Measurements from ENCODE around the gene CFAP61.

CFAP61 gene

DNA sequence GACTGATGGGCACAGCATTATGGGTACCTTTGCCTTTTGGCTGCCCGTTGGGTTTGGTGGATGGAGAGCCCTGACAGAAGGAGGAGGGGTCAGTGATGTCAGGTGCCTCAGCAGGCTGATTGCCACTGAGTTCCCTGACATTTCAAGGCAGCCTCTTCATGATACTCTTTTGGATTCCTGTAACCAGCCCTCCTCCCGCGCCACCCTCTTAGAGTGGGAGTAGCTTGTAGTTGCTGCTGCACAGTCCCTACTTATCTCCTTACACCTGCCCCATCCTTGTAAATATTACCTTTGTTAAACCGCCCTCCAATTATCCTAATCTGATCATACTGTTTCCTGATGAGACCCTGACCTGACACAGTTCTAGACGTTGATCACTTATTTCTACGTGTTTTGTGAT lies 140.0 kb downstream of the CFAP61 start:
- Mint-ChIP-seq H3K9me3 (no peaks in the 10 kb centered on the region), H3K27ac (no peak overlapping the region), H3K4me3 (no peak overlapping the region), H3K36me3 (no peaks in the 10 kb centered on the region), H3K4me1 (no peaks in the 10 kb centered on the region), H3K27me3 (no peaks in the 10 kb centered on the region)
- CTCF ChIA-PET: no interaction called here
- no peak for DNase-seq

- CTCF ChIA-PET: no interaction called here
- no peaks in the 10 kb centered on the region for H3K9me3 Mint-ChIP-seq
- no peak for DNase-seq
- no peak overlapping the region for H3K4me3 Mint-ChIP-seq
- no peaks in the 10 kb centered on the region for H3K36me3 Mint-ChIP-seq
- H3K27me3 Mint-ChIP-seq: no peaks in the 10 kb centered on the region
- H3K4me1 Mint-ChIP-seq: no peaks in the 10 kb centered on the region
- no peak overlapping the region for H3K27ac Mint-ChIP-seq
Measured at GRCh38 chr20:20195021-20195705, 142.8 kb downstream of the CFAP61 start.

DNA sequence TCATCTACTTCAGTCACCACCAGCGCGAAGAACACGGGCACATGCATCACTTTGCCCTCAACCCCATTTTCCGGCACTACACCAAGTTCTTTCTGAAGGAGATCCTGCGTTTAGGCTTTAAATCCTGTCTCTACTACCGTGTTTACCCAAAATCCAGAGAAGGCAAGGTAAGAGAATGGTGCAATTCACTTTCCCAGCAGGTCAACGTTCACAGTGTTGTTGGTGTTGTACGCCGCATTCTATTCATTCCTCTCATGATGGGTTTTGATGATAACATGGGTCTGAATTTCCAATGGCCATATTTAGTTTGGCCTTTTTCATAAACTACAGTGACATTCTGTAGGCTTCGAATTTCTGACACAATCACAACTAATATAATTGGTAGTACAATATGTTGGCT lies 144.3 kb downstream of the CFAP61 start:
- no peak overlapping the region for H3K27ac Mint-ChIP-seq
- no peak for DNase-seq
- H3K4me1 Mint-ChIP-seq: no peaks in the 10 kb centered on the region
- no peaks in the 10 kb centered on the region for H3K36me3 Mint-ChIP-seq
- H3K9me3 Mint-ChIP-seq: no peaks in the 10 kb centered on the region
- H3K4me3 Mint-ChIP-seq: no peak overlapping the region
- CTCF ChIA-PET: no interaction called here
- no peaks in the 10 kb centered on the region for H3K27me3 Mint-ChIP-seq

GRCh38 chr20:20198011-20198410 lies 145.7 kb downstream of the CFAP61 start:
- Mint-ChIP-seq H3K4me3 (no peak overlapping the region), H3K27ac (no peak overlapping the region), H3K4me1 (no peaks in the 10 kb centered on the region), H3K27me3 (no peaks in the 10 kb centered on the region), H3K36me3 (no peaks in the 10 kb centered on the region), H3K9me3 (no peaks in the 10 kb centered on the region)
- CTCF ChIA-PET: no interaction called here
- DNase-seq: no peak

DNA sequence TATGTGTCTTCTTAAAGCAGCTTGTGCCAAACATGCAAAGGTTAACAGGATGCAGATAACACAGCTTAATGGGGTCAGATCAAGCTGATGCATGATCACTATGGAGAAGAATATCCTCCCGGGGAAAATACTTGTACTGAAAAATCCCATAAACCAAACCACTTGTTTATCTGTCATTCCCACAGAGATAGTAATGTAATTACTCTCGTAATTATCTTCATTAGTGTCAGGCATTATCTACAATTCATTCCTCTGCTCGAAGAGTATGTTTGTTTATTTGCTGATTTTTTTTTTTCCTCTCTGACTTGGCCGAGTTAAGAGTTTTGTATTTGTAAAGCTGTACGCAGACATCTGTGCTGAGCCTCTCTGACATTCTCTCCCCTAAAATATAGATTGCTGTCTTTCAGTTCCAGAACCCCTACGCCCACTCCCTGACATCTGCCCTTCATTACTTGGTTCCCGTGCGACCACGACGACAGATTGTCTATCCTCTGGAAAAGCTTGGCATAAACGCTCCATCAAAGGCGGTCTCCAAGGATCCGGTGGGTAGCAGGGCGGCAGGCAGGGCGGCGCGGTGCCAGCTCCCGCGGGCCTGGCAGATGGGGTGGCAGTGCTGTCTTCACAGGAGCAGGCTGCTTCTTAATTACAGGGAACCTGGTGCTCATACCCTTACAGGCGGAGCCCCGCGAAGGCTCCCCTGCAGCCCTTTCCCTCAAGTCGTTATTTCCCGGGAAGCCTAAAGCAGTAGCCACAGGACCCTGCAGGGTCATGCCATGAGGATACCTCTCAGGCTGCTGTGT lies 147.2 kb downstream of the CFAP61 start:
- Mint-ChIP-seq H3K27ac (no peak overlapping the region), H3K27me3 (no peaks in the 10 kb centered on the region), H3K4me3 (no peak overlapping the region), H3K36me3 (no peaks in the 10 kb centered on the region), H3K4me1 (no peaks in the 10 kb centered on the region), H3K9me3 (no peaks in the 10 kb centered on the region)
- CTCF ChIA-PET: no interaction called here
- DNase-seq: no peak

DNA sequence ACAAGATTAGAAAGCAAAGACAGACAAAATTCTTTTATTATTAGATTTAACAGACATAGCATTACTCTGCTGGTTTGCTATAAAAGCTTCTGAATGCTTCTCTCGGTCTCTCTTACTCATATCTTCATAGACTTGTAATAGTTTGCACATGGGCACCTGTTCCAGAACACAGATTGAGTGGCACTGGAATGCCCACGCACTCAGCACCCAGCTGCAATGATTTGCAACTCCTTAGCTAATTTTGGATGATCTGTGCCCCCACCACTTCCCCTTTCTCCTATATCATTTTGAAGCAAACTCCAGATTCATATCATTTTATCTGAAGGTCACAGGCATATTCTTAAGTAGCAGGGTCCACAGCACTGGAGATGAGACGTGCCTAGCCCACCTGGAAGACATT lies 148.8 kb downstream of the CFAP61 start:
- H3K9me3 Mint-ChIP-seq: no peaks in the 10 kb centered on the region
- no peaks in the 10 kb centered on the region for H3K27me3 Mint-ChIP-seq
- H3K27ac Mint-ChIP-seq: no peak overlapping the region
- H3K36me3 Mint-ChIP-seq: no peaks in the 10 kb centered on the region
- CTCF ChIA-PET: no interaction called here
- no peak overlapping the region for H3K4me3 Mint-ChIP-seq
- H3K4me1 Mint-ChIP-seq: no peaks in the 10 kb centered on the region
- no peak for DNase-seq

- H3K4me3 Mint-ChIP-seq: no peak overlapping the region
- no peaks in the 10 kb centered on the region for H3K9me3 Mint-ChIP-seq
- H3K36me3 Mint-ChIP-seq: no peaks in the 10 kb centered on the region
- no peak overlapping the region for H3K27ac Mint-ChIP-seq
- CTCF ChIA-PET: no interaction called here
- DNase-seq: no peak
- no peaks in the 10 kb centered on the region for H3K4me1 Mint-ChIP-seq
- no peaks in the 10 kb centered on the region for H3K27me3 Mint-ChIP-seq
Measured at GRCh38 chr20:20201639-20202038, 149.3 kb downstream of the CFAP61 start.

DNA sequence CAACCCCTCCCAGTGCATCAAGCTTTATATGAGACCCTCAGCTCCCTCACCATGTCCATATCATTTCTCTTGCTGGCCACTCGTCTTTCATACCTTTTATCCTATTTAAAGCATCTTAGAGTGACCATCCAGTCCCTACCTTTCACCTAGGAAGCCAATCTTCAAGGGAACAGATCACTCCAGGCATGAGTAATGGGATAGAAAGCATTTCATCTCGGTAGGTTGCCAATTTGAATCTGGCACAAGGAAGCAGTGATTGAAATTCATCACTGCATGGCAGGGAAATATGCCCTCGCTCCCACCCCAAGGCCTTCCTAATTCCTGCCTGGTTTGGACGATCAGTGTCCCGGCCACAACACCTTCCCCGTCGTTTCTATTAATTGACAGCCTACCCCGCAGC lies 150.4 kb downstream of the CFAP61 start:
- no peaks in the 10 kb centered on the region for H3K36me3 Mint-ChIP-seq
- no peak for DNase-seq
- H3K27ac Mint-ChIP-seq: no peak overlapping the region
- CTCF ChIA-PET: no interaction called here
- H3K4me3 Mint-ChIP-seq: no peak overlapping the region
- no peaks in the 10 kb centered on the region for H3K4me1 Mint-ChIP-seq
- no peaks in the 10 kb centered on the region for H3K9me3 Mint-ChIP-seq
- no peaks in the 10 kb centered on the region for H3K27me3 Mint-ChIP-seq

DNA sequence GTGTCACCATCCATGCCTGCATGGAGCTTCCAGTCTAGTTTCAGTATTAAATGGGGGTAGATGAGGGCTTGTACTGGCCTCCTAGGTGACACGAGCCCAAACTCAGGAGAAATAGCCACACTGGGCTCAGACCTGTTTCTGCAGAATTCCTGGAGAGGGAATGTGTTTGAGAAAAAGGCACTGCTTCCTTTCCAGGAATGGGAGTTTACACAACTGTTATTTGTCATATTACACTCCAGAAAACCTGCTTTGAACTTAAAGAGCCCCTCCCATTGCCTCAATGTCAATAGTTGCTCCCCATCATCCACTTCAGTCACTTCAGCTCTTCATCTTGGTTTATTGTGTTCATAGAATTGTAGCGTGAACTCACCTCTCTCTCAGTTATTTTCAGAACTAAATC lies 151.5 kb downstream of the CFAP61 start:
- Mint-ChIP-seq H3K4me1 (no peaks in the 10 kb centered on the region), H3K27me3 (no peaks in the 10 kb centered on the region), H3K9me3 (no peaks in the 10 kb centered on the region), H3K4me3 (no peak overlapping the region), H3K27ac (no peak overlapping the region), H3K36me3 (no peaks in the 10 kb centered on the region)
- CTCF ChIA-PET: interaction anchor here (1.0 kb wide), 1 partner anchor 34 kb away, joined by 3 read pairs; no protein-coding TSS in a partner anchor
- no peak for DNase-seq

DNA sequence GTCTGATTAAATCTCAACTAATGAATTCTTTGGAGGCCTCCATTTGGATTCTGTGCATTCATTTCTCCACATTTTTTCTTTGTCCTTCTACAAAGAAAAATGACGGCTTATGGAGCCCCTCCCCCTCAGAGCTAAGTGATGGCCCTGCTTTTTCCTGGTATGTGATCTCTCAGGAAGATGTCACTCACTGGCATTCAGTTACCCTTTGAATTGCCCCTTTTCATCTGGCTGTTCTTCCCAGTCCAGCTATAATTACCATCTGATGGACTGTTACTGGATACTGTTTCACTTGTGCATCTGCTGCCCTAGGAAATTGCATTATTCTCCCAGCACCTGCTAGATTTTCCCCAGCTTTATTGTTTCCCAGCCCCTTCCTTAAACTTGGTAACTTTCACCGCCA lies 151.9 kb downstream of the CFAP61 start:
- Mint-ChIP-seq H3K27ac (no peak overlapping the region), H3K9me3 (no peaks in the 10 kb centered on the region), H3K27me3 (no peaks in the 10 kb centered on the region), H3K4me3 (no peak overlapping the region), H3K4me1 (no peaks in the 10 kb centered on the region), H3K36me3 (no peaks in the 10 kb centered on the region)
- DNase-seq: no peak
- CTCF ChIA-PET: interaction anchor here (1.0 kb wide), 1 partner anchor 33 kb away, joined by 3 read pairs; no protein-coding TSS in a partner anchor

DNA sequence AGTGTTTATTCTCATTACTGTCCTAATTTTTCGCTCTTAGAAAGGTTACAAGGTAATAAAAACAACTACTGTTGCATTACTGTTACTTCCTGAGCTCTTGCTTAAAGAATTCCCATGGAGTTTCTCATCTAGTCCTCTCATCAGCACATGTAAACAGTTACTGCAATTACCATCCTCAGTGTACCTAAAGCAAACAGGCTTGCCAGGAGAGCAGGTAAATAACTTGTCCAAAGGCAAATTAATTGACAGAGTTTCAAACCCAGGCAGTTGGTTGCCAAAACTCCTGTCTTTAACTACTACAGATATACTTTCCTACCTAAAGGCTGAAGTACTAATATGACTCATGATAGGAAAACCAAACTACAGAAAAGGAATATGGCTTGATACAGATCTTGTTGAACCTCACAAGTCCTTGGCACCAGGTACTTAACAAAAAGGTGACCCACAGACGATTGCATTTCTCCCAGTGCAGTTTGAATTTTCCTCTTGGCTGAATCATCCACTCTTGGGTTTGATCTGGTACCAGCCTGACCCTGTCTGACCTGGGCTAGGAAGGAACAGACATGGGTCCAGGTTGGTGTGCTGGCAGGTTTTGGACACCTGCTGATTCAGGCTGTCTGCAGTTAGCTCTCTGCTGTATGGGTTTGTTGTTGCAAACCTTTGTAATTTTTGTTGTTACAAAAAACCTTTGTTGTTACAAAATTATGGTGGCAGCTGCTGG lies 153.0 kb downstream of the CFAP61 start:
- H3K27me3 Mint-ChIP-seq: peaks cover 4% of the 10 kb centered on the region
- no peaks in the 10 kb centered on the region for H3K9me3 Mint-ChIP-seq
- DNase-seq: no peak
- H3K36me3 Mint-ChIP-seq: no peaks in the 10 kb centered on the region
- CTCF ChIA-PET: no interaction called here
- no peak overlapping the region for H3K4me3 Mint-ChIP-seq
- H3K27ac Mint-ChIP-seq: no peak overlapping the region
- H3K4me1 Mint-ChIP-seq: no peaks in the 10 kb centered on the region

DNA sequence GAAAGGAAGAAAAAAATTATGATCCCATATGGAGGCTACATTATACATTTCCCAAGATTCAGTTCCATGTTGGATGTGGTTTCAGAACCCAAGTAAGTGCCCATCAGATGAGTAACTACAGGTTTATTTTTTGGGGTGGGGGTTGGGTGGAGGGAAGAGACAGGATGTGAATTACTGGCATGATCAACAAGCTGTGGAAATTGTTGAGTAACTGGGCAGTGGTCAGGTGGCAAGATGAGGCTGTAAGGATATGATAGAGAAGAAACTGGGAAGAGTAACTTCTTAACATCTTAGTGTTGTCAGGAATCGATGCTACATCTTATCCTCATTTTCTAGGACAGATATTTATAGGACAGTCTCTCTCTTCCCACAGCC lies 153.5 kb downstream of the CFAP61 start:
- H3K9me3 Mint-ChIP-seq: no peaks in the 10 kb centered on the region
- CTCF ChIA-PET: no interaction called here
- H3K27ac Mint-ChIP-seq: no peak overlapping the region
- H3K4me3 Mint-ChIP-seq: no peak overlapping the region
- DNase-seq: no peak
- peaks cover 4% of the 10 kb centered on the region for H3K27me3 Mint-ChIP-seq
- no peaks in the 10 kb centered on the region for H3K36me3 Mint-ChIP-seq
- H3K4me1 Mint-ChIP-seq: no peaks in the 10 kb centered on the region

- H3K4me3 Mint-ChIP-seq: no peak overlapping the region
- CTCF ChIA-PET: no interaction called here
- H3K9me3 Mint-ChIP-seq: no peaks in the 10 kb centered on the region
- H3K36me3 Mint-ChIP-seq: no peaks in the 10 kb centered on the region
- H3K27ac Mint-ChIP-seq: no peak overlapping the region
- H3K4me1 Mint-ChIP-seq: no peaks in the 10 kb centered on the region
- H3K27me3 Mint-ChIP-seq: peaks cover 4% of the 10 kb centered on the region
- no peak for DNase-seq
Measured at GRCh38 chr20:20206788-20207187, 154.5 kb downstream of the CFAP61 start.

- no peak for DNase-seq
- Mint-ChIP-seq H3K9me3 (no peaks in the 10 kb centered on the region), H3K36me3 (no peaks in the 10 kb centered on the region), H3K27ac (no peak overlapping the region), H3K27me3 (peaks cover 4% of the 10 kb centered on the region), H3K4me1 (no peaks in the 10 kb centered on the region), H3K4me3 (no peak overlapping the region)
- CTCF ChIA-PET: no interaction called here
Measured at GRCh38 chr20:20207291-20207690, 155.0 kb downstream of the CFAP61 start.

- peaks cover 4% of the 10 kb centered on the region for H3K27me3 Mint-ChIP-seq
- no peaks in the 10 kb centered on the region for H3K4me1 Mint-ChIP-seq
- H3K36me3 Mint-ChIP-seq: no peaks in the 10 kb centered on the region
- CTCF ChIA-PET: no interaction called here
- H3K9me3 Mint-ChIP-seq: no peaks in the 10 kb centered on the region
- H3K4me3 Mint-ChIP-seq: no peak overlapping the region
- no peak overlapping the region for H3K27ac Mint-ChIP-seq
- DNase-seq: no peak
Measured at GRCh38 chr20:20207872-20208271, 155.5 kb downstream of the CFAP61 start.

Data from activated naive CD4-positive, alpha-beta T cell treated with anti-CD3 and anti-CD28 coated beads, Interleukin-2, amount 10 ng/mL, durations not matched to agents 7 days and 5 days (primary cell).